HepG2 (cell line): ENCODE data around the gene ZIC2. TPM values are rescaled to one million over a fixed set of nuclear protein-coding genes. Genes with fewer than 3 reads are reported as not detected.

Source experiments
- ATAC-seq: fragments of 200-7000 bp; cut with Tn5 transposase; 3 replicates; pipeline ENCODE4 v1.9.1; 2020; ENCODE audit warnings: mild to moderate bottlenecking, moderate library complexity
- BruUV-seq: library from RNA; stranded (reverse); fragments of 400-500 nt; replicated peaks from 2 replicates; lab custom pipeline; 2021; lab: Mats Ljungman, UMichigan
- CTCF ChIA-PET: fragments of 300-600 bp; formaldehyde crosslinking; extraction: SDS; loops from one replicate; lab custom pipeline; 2021; ENCODE audit warnings: low total read pairs, inconsistent platforms, low intra/inter-chr PET ratio; lab: Yijun Ruan, JAX
- POLR2A ChIA-PET: fragments of 350-600 bp; sonication (Branson Sonifier 250); formaldehyde crosslinking; loops from one replicate; lab custom pipeline; 2020; ENCODE audit warnings: antibody characterized with exemption, inconsistent platforms; lab: Yijun Ruan, JAX
- DNase-seq: peaks from one replicate; pipeline ENCODE4 v3.0.0-alpha.2; 2015; ENCODE audit warnings: low spot score
- FAIRE-seq: peaks from 3 replicates; lab custom pipeline; 2011; peaks lifted over from hg19 to GRCh38; lab: Jason Lieb, UNC
- H2AFZ ChIP-seq: one replicate; pipeline ENCODE4 v1.6.1; 2011; ENCODE audit warnings: low read length, inconsistent platforms
- H3K27ac ChIP-seq: fragments of 300-600 bp; 3 replicates; pipeline ENCODE4 v1.8.0; 2011; ENCODE audit warnings: mixed run types, mild to moderate bottlenecking, mixed read lengths, low read length, inconsistent platforms; ENCODE audit not compliant: insufficient read depth; ENCODE audit errors: extremely low read length
- H3K27me3 ChIP-seq, 2 experiments: fragments of 200-600 bp in 1 of 2; 2 replicates in 1 of 2; 3 replicates in 1 of 2; pipeline versions ENCODE4 v1.6.0 to v1.8.0; 2011; ENCODE audit warnings: low read length in 2 of 2, mild to moderate bottlenecking in 2 of 2, moderate library complexity in 2 of 2, inconsistent platforms in 1 of 2; ENCODE audit not compliant: insufficient read depth in 2 of 2, control insufficient read depth in 1 of 2
- H3K36me3 ChIP-seq, 2 experiments: fragments of 200-600 bp in 1 of 2; replicated peaks in 1 of 2; 2 replicates in 1 of 2; 3 replicates in 1 of 2; pipeline versions ENCODE4 v1.5.1 to v1.8.0; 2011; ENCODE audit warnings: low read length in 2 of 2, inconsistent platforms in 1 of 2; ENCODE audit not compliant: insufficient read depth in 2 of 2, control insufficient read depth in 1 of 2
- H3K4me1 ChIP-seq: 2 replicates; pipeline ENCODE4 v1.5.1; 2012; ENCODE audit warnings: low read length, inconsistent platforms; ENCODE audit not compliant: insufficient read depth
- H3K4me2 ChIP-seq: 2 replicates; pipeline ENCODE4 v1.6.0; 2011; ENCODE audit warnings: low read depth, low read length, inconsistent platforms
- H3K4me3 ChIP-seq, 3 experiments: fragments of 200-600 bp in 1 of 3; sonication (generic), shearing (Covaris generic) in 1 of 3; replicated peaks in 1 of 3; 2 replicates each; pipeline ENCODE4 v1.5.1; 2011 to 2016; ENCODE audit warnings: low read length in 3 of 3, inconsistent platforms in 2 of 3, low read depth in 2 of 3, mild to moderate bottlenecking in 2 of 3, control low read depth in 1 of 3, mixed read lengths in 1 of 3; ENCODE audit not compliant: insufficient read depth in 1 of 3
- H3K79me2 ChIP-seq: one replicate; pipeline ENCODE4 v1.6.1; 2011; ENCODE audit warnings: low read length, inconsistent platforms; ENCODE audit not compliant: insufficient read depth
- H3K9ac ChIP-seq: 2 replicates; pipeline ENCODE4 v1.6.0; 2011; ENCODE audit warnings: mild to moderate bottlenecking, low read depth, low read length, inconsistent platforms; ENCODE audit not compliant: insufficient read depth
- H3K9me3 ChIP-seq: 2 replicates; pipeline ENCODE4 v1.5.1; 2012; ENCODE audit warnings: mild to moderate bottlenecking, low read length
- H4K20me1 ChIP-seq: 2 replicates; pipeline ENCODE4 v1.6.0; 2011; ENCODE audit warnings: inconsistent platforms, mild to moderate bottlenecking, low read length, moderate library complexity; ENCODE audit not compliant: insufficient read depth
- CSRNP1 ChIP-seq: sonication (generic); formaldehyde crosslinking; IDR thresholded peaks from 2 replicates; pipeline ENCODE4 v1.8.1; 2023; ENCODE audit warnings: mild to moderate bottlenecking, missing genetic modification reagents
- KLF11 ChIP-seq: IDR thresholded peaks from 2 replicates; pipeline ENCODE4 v1.6.1; 2016; ENCODE audit warnings: missing compliant biosample characterization
- MAFF ChIP-seq: IDR thresholded peaks from 2 replicates; pipeline ENCODE4 v1.6.1; 2011; ENCODE audit warnings: low read depth, low read length, improper control_type of control experiment
- NFIC ChIP-seq: IDR thresholded peaks from 2 replicates; pipeline ENCODE4 v1.6.1; 2012; ENCODE audit warnings: mild to moderate bottlenecking, low read length, inconsistent platforms
- POLR2AphosphoS5 ChIP-seq: IDR thresholded peaks from 2 replicates; pipeline ENCODE4 v1.6.1; 2012; ENCODE audit warnings: low read depth, low read length
- RFX1 ChIP-seq: fragments of 450-650 bp; IDR thresholded peaks from 2 replicates; pipeline ENCODE4 v1.6.1; 2017
- SIN3A ChIP-seq: IDR thresholded peaks from 2 replicates; pipeline ENCODE4 v1.6.1; 2011; ENCODE audit warnings: low read depth, mild to moderate bottlenecking, control low read depth, low read length, borderline replicate concordance
- ZBTB37 ChIP-seq: sonication (generic); formaldehyde crosslinking; IDR thresholded peaks from 2 replicates; pipeline ENCODE4 v1.4.0; 2020; ENCODE audit warnings: mild to moderate bottlenecking, missing genetic modification reagents
- ZNF496 ChIP-seq: sonication (generic); formaldehyde crosslinking; IDR thresholded peaks from 2 replicates; pipeline ENCODE4 v1.8.1; 2023; ENCODE audit warnings: mild to moderate bottlenecking, moderate library complexity, missing genetic modification reagents; ENCODE audit not compliant: insufficient replicate concordance
- ZNF839 ChIP-seq: sonication (generic); formaldehyde crosslinking; IDR thresholded peaks from 2 replicates; pipeline ENCODE4 v1.4.0; 2020; ENCODE audit warnings: missing genetic modification reagents, mild to moderate bottlenecking, borderline replicate concordance
- ZNF879 ChIP-seq: sonication (generic); formaldehyde crosslinking; IDR thresholded peaks from 2 replicates; pipeline ENCODE4 v1.8.1; 2023; ENCODE audit warnings: missing genetic modification reagents
- WGBS: methylation state at CpG from one replicate; pipeline ENCODE4 v1.1.6; 2017; ENCODE audit warnings: low lambda C conversion rate; 5-methylcytosine and 5-hydroxymethylcytosine counted together
- in situ Hi-C: cut with HindIII; loops from 2 replicates; pipeline ENCODE4 v1.10.0; 2017; ENCODE audit warnings: low pct_unique_long_range_greater_than_20kb; ENCODE audit not compliant: extremely low pct_ligation_motif_present
- intact Hi-C: fragments of 100-400 bp; cut with micrococcal nuclease; formaldehyde crosslinking; loops from one replicate; pipeline ENCODE4 v1.10.0; 2022; ENCODE audit not compliant: unreplicated experiment
- polyA plus RNA-seq, 8 experiments: library from polyadenylated mRNA; depleted of rRNA in 3 of 8; stranded (reverse) in 7 of 8; unstranded in 1 of 8; fragments of >200 nt; fragmentation: Illumina TruSeq in 4 of 8; extraction: Trizol in 4 of 8; gene quantifications; 2 replicates each; pipeline versions ENCODE4 v1.2.1 to v1.2.3, GENCODE V29; 2011 to 2016; ENCODE audit warnings: low read depth in 4 of 8, missing spikeins in 1 of 8, mixed read lengths in 1 of 8; ENCODE audit not compliant: insufficient read depth in 1 of 8
- total RNA-seq, 5 experiments: library from RNA; depleted of rRNA; stranded (reverse); fragments of >200 nt; fragmentation: Illumina TruSeq; extraction: Trizol; gene quantifications; 2 replicates each; pipeline ENCODE4 v1.2.3, GENCODE V29; 2016; ENCODE audit warnings: low read depth in 1 of 5

ZIC2 gene
- total and polyA plus RNA-seq, 2 of the 13 experiments (the other 11 are each of a cell fraction or from before 2014, with no cell fraction given): 0.13 TPM; not detected in 1

- no peak for TF ChIP-seq RFX1
- TF ChIP-seq ZNF839 (CRISPR knock-in tag): no peak
- TF ChIP-seq NFIC: no peak
Measured at GRCh38 chr13:99966064-99966805, 15.3 kb upstream of the ZIC2 start (continued).

- BruUV-seq: no TSS peak
- H3K4me3 ChIP-seq: no peak overlapping the region
- DNase-seq (no peak), ATAC-seq (no peak)
- WGBS: 74% methylated on average over 9 of the region's 9 CpGs
- no peak overlapping the region for H3K4me2 ChIP-seq
- H3K9me3 ChIP-seq: no peaks in the 10 kb centered on the region
- H4K20me1 ChIP-seq: no peaks in the 10 kb centered on the region
- H3K4me1 ChIP-seq: peaks cover 7% of the 10 kb centered on the region; the same call in 1 of the 2 replicates
- intact Hi-C loops (no loop called here), in situ Hi-C loops (no loop called here)
- no peak overlapping the region for H3K9ac ChIP-seq
- H3K27me3 ChIP-seq: peaks cover 9 to 17% of the 10 kb centered on the region in 2 experiments
- no peak overlapping the region for H2AFZ ChIP-seq
- no peaks in the 10 kb centered on the region for H3K36me3 ChIP-seq
- TF ChIP-seq CSRNP1: no peak
- no peak for TF ChIP-seq POLR2AphosphoS5
- TF ChIP-seq SIN3A: no peak
- TF ChIP-seq ZNF496 (CRISPR knock-in tag): no peak
- no peak for TF ChIP-seq KLF11 (CRISPR knock-in tag)
- no peak for TF ChIP-seq ZNF879 (CRISPR knock-in tag)
- TF ChIP-seq ZBTB37 (CRISPR knock-in tag): no peak
- TF ChIP-seq MAFF: no peak
- TF ChIP-seq, all 625 proteins: peak for 0
- ChIA-PET POLR2A (no interaction called here), CTCF (no interaction called here)
- H3K27ac ChIP-seq: no peak overlapping the region
- no peaks in the 10 kb centered on the region for H3K79me2 ChIP-seq
- FAIRE-seq: no peak
Measured at GRCh38 chr13:99967498-99967868, 14.1 kb upstream of the ZIC2 start.
